Activated CD4-positive, alpha-beta T cell treated with anti-CD3 and anti-CD28 coated beads for 36 hours (primary cell): ENCODE measurements around the gene TMEM9B. TPM values are rescaled to one million over a fixed set of nuclear protein-coding genes. Genes with fewer than 3 reads are reported as not detected.

ENCODE experiments used
- ATAC-seq: fragments of 200-7000 bp; cut with Tn5 transposase; one replicate; pipeline ENCODE4 v1.10.0; 2021; ENCODE audit warnings: mild to moderate bottlenecking, moderate library complexity
- CTCF ChIA-PET: fragments of 350-600 bp; sonication (Branson Sonifier 250); formaldehyde crosslinking; loops from one replicate; lab custom pipeline; 2021; ENCODE audit warnings: antibody characterized with exemption; lab: Charles Lee
- POLR2A ChIA-PET: fragments of 350-600 bp; sonication (Branson Sonifier 250); formaldehyde crosslinking; loops from one replicate; lab custom pipeline; 2021; ENCODE audit warnings: antibody characterized with exemption, inconsistent platforms; lab: Charles Lee
- DNase-seq: peaks from one replicate; pipeline ENCODE4 v3.0.0-alpha.2; 2020
- H3K27ac Mint-ChIP-seq: one replicate; pipeline ENCODE4 v1.8.0; 2021; ENCODE audit warnings: mixed read lengths
- H3K27me3 Mint-ChIP-seq: one replicate; pipeline ENCODE4 v1.8.0; 2021; ENCODE audit warnings: mixed read lengths
- H3K36me3 Mint-ChIP-seq: one replicate; pipeline ENCODE4 v1.8.0; 2021; ENCODE audit warnings: low read depth, mixed read lengths
- H3K4me1 Mint-ChIP-seq: one replicate; pipeline ENCODE4 v1.8.0; 2021; ENCODE audit warnings: mixed read lengths
- H3K4me3 Mint-ChIP-seq: one replicate; pipeline ENCODE4 v1.8.0; 2021; ENCODE audit warnings: mild to moderate bottlenecking, moderate library complexity, mixed read lengths
- H3K9me3 Mint-ChIP-seq: one replicate; pipeline ENCODE4 v1.8.0; 2021; ENCODE audit warnings: low read depth, mixed read lengths
- intact Hi-C, 2 experiments: fragments of 100-400 bp; cut with DNase I in 1 of 2; cut with micrococcal nuclease in 1 of 2; formaldehyde crosslinking; loops; one replicate each; pipeline versions ENCODE4 v1.14.2 to v1.15.1; 2022 to 2024; cut with DNase I, micrococcal nuclease
- total RNA-seq, 2 experiments: library from RNA; stranded (reverse); gene quantifications; one replicate each; pipeline ENCODE4 v1.2.3, GENCODE V29; 2021

Gene TMEM9B
- total RNA-seq, 2 experiments from 2014 or later = 9.9 to 13.1 TPM

DNA sequence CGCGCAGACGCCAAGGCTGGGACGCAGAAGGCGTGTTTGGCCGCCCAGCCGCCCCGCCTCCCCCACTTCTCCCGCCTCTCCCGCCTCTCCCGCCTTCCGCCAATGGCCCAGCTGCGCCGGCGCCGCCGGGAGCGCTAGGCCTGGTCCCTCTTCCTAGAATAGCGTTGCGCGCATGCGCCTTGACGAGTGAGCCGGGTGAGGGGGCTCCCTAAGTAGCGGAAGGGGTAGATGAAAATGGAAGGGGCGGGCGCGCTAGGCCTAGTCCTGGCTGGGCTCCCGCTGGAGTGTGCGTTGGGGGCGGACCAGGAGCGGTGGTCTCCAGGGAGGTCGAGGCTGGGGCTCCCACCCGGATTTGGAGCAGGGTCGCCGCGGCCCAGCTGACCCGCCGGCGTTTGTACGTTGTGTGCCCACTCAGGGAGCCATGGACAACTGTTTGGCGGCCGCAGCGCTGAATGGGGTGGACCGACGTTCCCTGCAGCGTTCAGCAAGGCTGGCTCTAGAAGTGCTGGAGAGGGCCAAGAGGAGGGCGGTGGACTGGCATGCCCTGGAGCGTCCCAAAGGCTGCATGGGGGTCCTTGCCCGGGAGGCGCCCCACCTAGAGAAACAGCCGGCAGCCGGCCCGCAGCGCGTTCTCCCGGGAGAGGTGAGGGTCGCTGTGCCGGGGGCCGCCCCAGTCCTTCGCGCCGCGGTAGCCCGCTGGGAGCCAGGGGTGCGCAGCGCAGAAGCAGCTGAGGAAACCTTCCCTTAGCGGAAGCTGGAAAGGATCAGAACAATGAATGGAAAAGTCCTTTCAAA, 53.0 kb downstream of the TMEM9B start, which contains the start of gene AKIP1:
Gene AKIP1 (plus strand): TSS at position 161 of the 795 bp plus-strand sequence. CDS start 261 bp downstream, at position 422.
- ATAC-seq (peak; percentile 76), DNase-seq (peak; percentile 94)
- Mint-ChIP-seq H3K4me1 (peaks cover 45% of the 10 kb centered on the region), H3K36me3 (peaks cover 13% of the 10 kb centered on the region), H3K27me3 (peaks cover 6% of the 10 kb centered on the region), H3K9me3 (no peaks in the 10 kb centered on the region), H3K27ac (peak within 1 kb of the TSS; percentile 89), H3K4me3 (peak within 1 kb of the TSS; percentile 86)
- CTCF ChIA-PET = interaction anchor here (0.6 to 3.0 kb wide), 9 partner anchors 13 to 229 kb away, joined by 3 to 17 read pairs (median 3); no protein-coding TSS in a partner anchor
- intact Hi-C loops = loop anchor here (1.0 to 5.0 kb wide), 8 partner anchors 53 to 662 kb away; partner anchors contain the start of genes RPL27A (in 1 of the 2), TMEM41B (in 1 of the 2), TMEM9B (in 1 of the 2) and TRIM66 (in 1 of the 2)
- POLR2A ChIA-PET = interaction anchor here (0.6 to 2.0 kb wide), 3 partner anchors 48 to 223 kb away, joined by 3 to 4 read pairs (median 3); partner anchors contain the start of gene TMEM9B

- ATAC-seq = peak; percentile 10
Observed at GRCh38 chr11:8910649-8911026, 53.6 kb downstream of the TMEM9B start.

GRCh38 chr11:8908099-8908498, 56.1 kb downstream of the TMEM9B start:
- Mint-ChIP-seq H3K36me3 (peaks cover 4% of the 10 kb centered on the region), H3K27ac (no peak overlapping the region), H3K27me3 (peaks cover 6% of the 10 kb centered on the region), H3K4me3 (no peak overlapping the region), H3K9me3 (no peaks in the 10 kb centered on the region), H3K4me1 (peaks cover 34% of the 10 kb centered on the region)
- ChIA-PET CTCF (interaction anchor here (0.6 to 1.1 kb wide), 2 partner anchors 52 to 92 kb away, joined by 3 read pairs; no protein-coding TSS in a partner anchor), POLR2A (no interaction called here)
- DNase-seq = no peak
- no peak for ATAC-seq
- intact Hi-C loops = loop anchor here in 1 of 2 experiments (5.0 kb wide), 1 partner anchor 154 kb away; no protein-coding TSS in a partner anchor

More at GRCh38 chr11:8910649-8911026, 53.6 kb downstream of the TMEM9B start:
- POLR2A ChIA-PET = interaction anchor here (0.6 kb wide), 1 partner anchor 222 kb away, joined by 3 read pairs; no protein-coding TSS in a partner anchor
- DNase-seq = no peak
- Mint-ChIP-seq H3K4me1 (peaks cover 46% of the 10 kb centered on the region), H3K4me3 (peak overlapping the region; percentile 86), H3K9me3 (no peaks in the 10 kb centered on the region), H3K36me3 (peaks cover 10% of the 10 kb centered on the region), H3K27ac (peak overlapping the region; percentile 51), H3K27me3 (peaks cover 6% of the 10 kb centered on the region)
- intact Hi-C loops = loop anchor here (1.0 to 5.0 kb wide), 8 partner anchors 54 to 662 kb away; partner anchors contain the start of genes RPL27A (in 1 of the 2), TMEM41B (in 1 of the 2), TMEM9B (in 1 of the 2) and TRIM66 (in 1 of the 2)
- CTCF ChIA-PET = interaction anchor here (0.7 to 3.0 kb wide), 6 partner anchors 49 to 596 kb away, joined by 3 to 17 read pairs (median 4); no protein-coding TSS in a partner anchor

DNA sequence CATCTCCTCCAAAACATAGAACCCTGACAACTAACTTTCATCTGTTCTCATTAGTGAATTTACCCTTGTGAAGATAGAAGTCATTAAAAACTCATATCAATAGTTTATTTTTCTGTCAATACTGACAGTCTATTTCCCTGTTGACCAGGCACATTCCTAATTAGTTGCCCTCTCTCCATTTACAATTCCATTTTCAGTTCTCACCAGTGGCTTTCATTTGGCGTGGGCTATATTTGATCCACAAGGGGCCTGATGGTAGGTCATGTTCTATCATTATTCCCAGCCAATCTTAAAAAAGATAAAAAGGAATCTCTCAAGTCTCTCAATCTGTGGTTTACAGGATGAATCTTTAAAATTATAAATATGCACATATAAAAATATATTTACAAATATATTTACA, 57.1 kb downstream of the TMEM9B start:
- intact Hi-C loops = loop anchor here in 1 of 2 experiments (2.0 to 5.0 kb wide), 2 partner anchors 94 to 155 kb away; no protein-coding TSS in a partner anchor
- ChIA-PET POLR2A (no interaction called here), CTCF (no interaction called here)
- Mint-ChIP-seq H3K27me3 (peaks cover 8% of the 10 kb centered on the region), H3K36me3 (peaks cover under 1% of the 10 kb centered on the region), H3K9me3 (peaks cover 2% of the 10 kb centered on the region), H3K4me3 (no peak overlapping the region), H3K4me1 (peaks cover 30% of the 10 kb centered on the region), H3K27ac (peak overlapping the region; percentile 3)
- DNase-seq (no peak), ATAC-seq (no peak)

GRCh38 chr11:8905528-8906165, 58.6 kb downstream of the TMEM9B start:
- ChIA-PET CTCF (interaction anchor here (0.6 kb wide), 1 partner anchor 110 kb away, joined by 3 read pairs; no protein-coding TSS in a partner anchor), POLR2A (no interaction called here)
- H3K36me3 Mint-ChIP-seq = no peaks in the 10 kb centered on the region
- peaks cover 30% of the 10 kb centered on the region for H3K4me1 Mint-ChIP-seq
- H3K27ac Mint-ChIP-seq = no peak overlapping the region
- intact Hi-C loops = loop anchor here in 1 of 2 experiments (2.0 to 5.0 kb wide), 2 partner anchors 95 to 157 kb away; no protein-coding TSS in a partner anchor
- DNase-seq (no peak), ATAC-seq (no peak)
- no peak overlapping the region for H3K4me3 Mint-ChIP-seq
- peaks cover 8% of the 10 kb centered on the region for H3K27me3 Mint-ChIP-seq
- peaks cover 2% of the 10 kb centered on the region for H3K9me3 Mint-ChIP-seq

- Mint-ChIP-seq H3K27me3 (peaks cover 2% of the 10 kb centered on the region), H3K27ac (no peak overlapping the region), H3K36me3 (peaks cover 5% of the 10 kb centered on the region), H3K4me1 (no peaks in the 10 kb centered on the region), H3K9me3 (peaks cover 14% of the 10 kb centered on the region), H3K4me3 (no peak overlapping the region)
- intact Hi-C loops = no loop called here
- ATAC-seq (no peak), DNase-seq (no peak)
- ChIA-PET POLR2A (no interaction called here), CTCF (no interaction called here)
Observed at GRCh38 chr11:8899119-8899753, 65.0 kb downstream of the TMEM9B start.

Other genes with a start within 250 kb of the TMEM9B start
- 10 to 100 TPM; 29.8 to 32.2 TPM for gene AKIP1, start 53.3 kb downstream of the TMEM9B start, total RNA-seq
- gene C11orf16, start 31.5 kb downstream of the TMEM9B start, total RNA-seq = not detected
- gene ASCL3, start 21.4 kb downstream of the TMEM9B start, total RNA-seq = not detected
- 1 to 10 TPM; 2.1 to 2.2 TPM for gene NRIP3, start 39.6 kb upstream of the TMEM9B start, total RNA-seq
- gene SCUBE2, start 127.2 kb upstream of the TMEM9B start, total RNA-seq = not detected